Ishikawa (cell line): ENCODE measurements around the gene ARRDC5.

Experiments used
- CEBPB ChIP-seq: IDR thresholded peaks from 2 replicates; pipeline ENCODE4 v1.6.1; 2012
- CREB1 ChIP-seq: IDR thresholded peaks from 2 replicates; pipeline ENCODE4 v1.6.1; 2012; ENCODE audit warnings: low read depth
- REST ChIP-seq: IDR thresholded peaks from 2 replicates; pipeline ENCODE4 v1.6.1; 2012; ENCODE audit warnings: low read depth, mild to moderate bottlenecking
- TEAD4 ChIP-seq: IDR thresholded peaks from 2 replicates; pipeline ENCODE4 v1.6.1; 2012
- TF ChIP-seq, protein P1 (sequence below): IDR thresholded peaks from 2 replicates; pipeline ENCODE4 v1.6.1; 2012

DNA sequence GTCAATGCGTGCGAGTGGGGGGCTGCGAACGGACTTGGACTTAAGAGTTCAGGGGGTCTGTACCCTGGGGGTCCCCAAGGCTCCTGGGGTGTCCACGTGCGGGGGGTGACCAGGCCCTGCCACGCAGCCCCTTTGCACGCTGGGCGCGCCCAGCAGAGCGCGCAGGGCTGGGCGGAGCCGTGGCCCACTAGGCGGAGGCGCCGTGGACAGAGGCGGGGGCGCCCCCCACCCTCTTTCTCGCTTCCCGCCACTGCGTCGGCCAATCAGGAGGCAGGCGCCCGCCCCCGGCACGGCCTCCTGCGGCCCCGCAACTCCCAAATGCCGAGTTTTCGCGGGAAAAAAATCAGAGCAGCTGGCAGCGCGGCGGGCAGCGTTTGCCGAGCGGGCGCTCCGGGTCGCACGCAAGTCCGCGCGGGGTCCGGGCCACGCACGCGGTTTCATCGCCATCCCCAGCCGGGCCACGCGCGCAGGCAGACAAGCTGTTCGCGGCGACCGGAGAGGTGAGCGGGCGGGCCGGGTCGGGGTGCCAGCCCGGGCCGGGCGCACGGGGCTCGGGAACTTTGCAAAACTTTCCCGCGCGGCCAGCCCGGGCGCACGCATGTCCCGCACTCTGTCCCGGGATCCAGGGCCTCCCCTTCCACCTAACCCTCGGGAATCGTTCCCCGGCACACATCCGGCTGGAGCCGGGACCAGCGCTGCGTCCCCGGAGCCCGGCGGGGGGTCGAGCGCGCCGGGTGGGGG, 6.6 kb upstream of the ARRDC5 start, which contains the start of gene UHRF1:
- TF ChIP-seq CEBPB (no peak), REST (no peak), CREB1 (no peak), TEAD4 (no peak)
- TF ChIP-seq, protein P1, sequence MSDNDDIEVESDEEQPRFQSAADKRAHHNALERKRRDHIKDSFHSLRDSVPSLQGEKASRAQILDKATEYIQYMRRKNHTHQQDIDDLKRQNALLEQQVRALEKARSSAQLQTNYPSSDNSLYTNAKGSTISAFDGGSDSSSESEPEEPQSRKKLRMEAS = peak; percentile 45; the same call in 1 of the 2 replicates
